IPS-15b (cell line): ENCODE results near the gene ZRANB3.
"Not testable (repeated sequence)": the region's sequence is repeated elsewhere in the genome, so short reads cannot be mapped to it uniquely, and the experiment has no call there.

ENCODE experiments used
- H3K27me3 ChIP-seq: one replicate; pipeline ENCODE4 v1.6.1; 2013; ENCODE audit warnings: low read length; ENCODE audit not compliant: control insufficient read depth, insufficient read depth
- H3K36me3 ChIP-seq: one replicate; pipeline ENCODE4 v1.6.1; 2013; ENCODE audit warnings: low read length; ENCODE audit not compliant: control insufficient read depth, insufficient read depth
- H3K4me1 ChIP-seq: one replicate; pipeline ENCODE4 v1.6.1; 2013; ENCODE audit warnings: mild to moderate bottlenecking, low read length; ENCODE audit not compliant: control insufficient read depth, insufficient read depth
- H3K4me3 ChIP-seq: one replicate; pipeline ENCODE4 v1.5.1; 2013; ENCODE audit warnings: low read depth, low read length
- H3K9ac ChIP-seq: one replicate; pipeline ENCODE4 v1.6.1; 2013; ENCODE audit warnings: low read depth, mild to moderate bottlenecking, low read length
- H3K9me3 ChIP-seq: one replicate; pipeline ENCODE4 v1.6.1; 2013; ENCODE audit warnings: mild to moderate bottlenecking, low read length; ENCODE audit not compliant: control insufficient read depth, insufficient read depth

ZRANB3 gene

DNA sequence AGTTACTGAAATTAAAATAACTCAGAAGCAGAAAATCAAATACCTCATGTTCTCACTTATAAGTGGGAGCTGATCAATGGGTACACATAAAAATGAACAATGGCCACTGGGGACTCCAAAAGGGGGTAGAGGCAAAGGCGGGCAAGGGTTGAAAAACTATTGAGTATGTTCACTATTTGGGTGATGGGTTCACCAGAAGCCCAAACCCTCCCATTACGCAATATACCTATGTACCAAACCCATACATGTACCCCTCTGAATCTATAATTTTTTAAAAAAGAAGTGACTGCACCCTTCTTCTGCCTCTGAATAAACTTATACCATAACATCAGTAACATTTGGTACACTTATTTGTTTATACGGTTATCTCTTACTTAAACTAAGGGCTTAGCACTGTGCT is 119.4 kb downstream of the ZRANB3 start:
- Histone ChIP-seq H3K9ac (no peak overlapping the region), H3K4me1 (no peaks in the 10 kb centered on the region), H3K36me3 (no peaks in the 10 kb centered on the region), H3K27me3 (no peaks in the 10 kb centered on the region), H3K9me3 (no peaks in the 10 kb centered on the region), H3K4me3 (no peak overlapping the region)

DNA sequence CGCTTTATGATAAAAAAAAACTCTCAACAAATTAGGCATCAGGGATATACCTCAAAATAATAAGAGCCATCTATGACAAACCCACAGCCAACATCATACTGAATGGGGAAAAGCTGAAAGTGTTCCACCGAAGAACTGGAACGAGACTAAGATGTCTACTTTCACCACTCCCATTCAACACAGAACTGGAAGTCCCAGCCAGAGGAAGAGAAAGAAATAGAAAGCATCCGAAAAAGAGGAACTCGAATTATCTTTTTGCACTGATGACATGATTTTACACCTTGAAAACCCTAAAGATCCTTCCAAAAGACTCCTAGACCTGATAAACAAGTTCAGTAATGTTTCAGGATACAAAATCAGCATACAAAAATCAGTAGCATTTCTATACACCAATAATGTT is 121.6 kb downstream of the ZRANB3 start:
- Histone ChIP-seq H3K4me3 (no peak overlapping the region), H3K36me3 (no peaks in the 10 kb centered on the region), H3K4me1 (no peaks in the 10 kb centered on the region), H3K27me3 (no peaks in the 10 kb centered on the region), H3K9ac (no peak overlapping the region), H3K9me3 (no peaks in the 10 kb centered on the region)

DNA sequence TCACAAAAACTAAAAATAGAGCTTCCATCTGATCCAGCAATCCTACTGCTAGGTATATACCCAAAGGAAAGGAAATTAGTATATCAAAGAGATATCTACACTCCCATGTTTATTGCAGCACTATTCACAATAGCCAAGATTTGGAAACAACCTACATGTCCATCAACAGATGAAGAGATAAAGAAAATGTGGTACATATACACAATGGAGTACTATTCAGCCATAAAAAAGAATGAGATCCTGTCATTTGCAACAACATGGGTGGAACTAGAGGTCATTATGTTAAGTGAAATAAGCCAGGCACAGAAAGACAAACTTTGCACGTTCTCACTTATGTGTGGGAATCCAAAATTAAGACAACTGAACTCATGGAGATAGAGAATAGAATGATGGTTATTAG is 134.8 kb downstream of the ZRANB3 start:
- H3K27me3 ChIP-seq, H3K4me3 ChIP-seq, H3K36me3 ChIP-seq, H3K9me3 ChIP-seq, H3K4me1 ChIP-seq, H3K9ac ChIP-seq: not testable (repeated sequence)

DNA sequence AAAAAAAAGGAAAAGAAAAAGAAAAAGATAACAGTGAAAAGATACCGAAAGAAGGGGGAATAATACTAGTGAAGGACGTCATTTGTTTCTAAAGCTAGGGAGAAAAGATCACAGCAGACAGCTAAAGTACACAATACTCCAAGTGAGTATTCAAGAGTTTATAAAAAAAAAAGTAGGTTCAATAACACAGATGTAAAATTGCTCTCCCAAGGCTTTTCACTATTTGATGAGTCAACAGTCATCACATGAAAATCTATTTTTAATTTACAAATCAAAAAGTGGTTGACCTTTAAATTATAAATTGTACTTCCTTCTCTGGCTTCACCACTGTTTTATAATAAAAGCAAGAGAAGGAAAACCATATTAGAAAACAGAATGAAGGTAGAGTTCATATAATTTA is 144.0 kb downstream of the ZRANB3 start:
- Histone ChIP-seq H3K9me3 (no peaks in the 10 kb centered on the region), H3K27me3 (no peaks in the 10 kb centered on the region), H3K4me1 (no peaks in the 10 kb centered on the region), H3K36me3 (no peaks in the 10 kb centered on the region), H3K9ac (no peak overlapping the region), H3K4me3 (no peak overlapping the region)

DNA sequence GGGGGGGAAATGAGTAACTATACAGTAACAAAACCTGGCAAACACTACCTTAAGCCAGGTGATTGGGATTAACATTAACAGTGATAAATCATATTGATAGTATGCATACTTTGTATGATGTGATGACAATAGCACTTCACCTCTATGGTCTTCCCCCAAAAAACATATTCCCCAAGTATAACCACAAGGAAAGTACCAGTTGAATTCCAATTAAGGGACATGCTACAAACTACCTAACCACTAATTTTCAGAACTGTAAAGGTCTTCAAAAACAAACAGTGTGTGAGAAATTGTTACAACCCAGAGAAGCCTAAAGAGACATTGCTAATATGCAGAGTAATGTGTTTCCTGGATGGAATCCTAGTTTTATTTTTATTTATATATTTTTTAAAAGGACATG is 152.4 kb downstream of the ZRANB3 start:
- H3K4me3 ChIP-seq = no peak overlapping the region
- H3K36me3 ChIP-seq = no peaks in the 10 kb centered on the region
- peaks cover 7% of the 10 kb centered on the region for H3K9me3 ChIP-seq
- H3K27me3 ChIP-seq = no peaks in the 10 kb centered on the region
- H3K4me1 ChIP-seq = no peaks in the 10 kb centered on the region
- H3K9ac ChIP-seq = no peak overlapping the region

DNA sequence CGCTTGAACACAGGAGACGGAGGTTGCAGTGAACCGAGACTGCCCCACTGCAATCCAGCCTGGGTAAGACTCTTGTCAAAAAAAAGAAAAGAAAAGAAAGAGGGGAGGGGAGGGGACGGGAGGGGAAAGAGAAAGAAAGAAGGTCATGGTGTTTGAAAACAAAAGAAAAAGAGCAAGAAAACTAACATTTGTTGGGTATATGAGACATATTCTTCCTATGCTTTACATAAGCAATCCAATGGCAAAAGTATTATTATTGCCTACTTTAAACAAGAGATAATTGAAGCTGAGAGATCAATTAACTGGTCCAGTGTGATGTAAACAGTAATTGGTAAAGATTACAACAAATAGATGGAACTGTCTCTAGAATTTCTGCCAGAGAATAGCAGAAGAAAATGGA is 157.3 kb downstream of the ZRANB3 start:
- no peak overlapping the region for H3K4me3 ChIP-seq
- H3K9me3 ChIP-seq = no peaks in the 10 kb centered on the region
- H3K27me3 ChIP-seq = no peaks in the 10 kb centered on the region
- no peaks in the 10 kb centered on the region for H3K36me3 ChIP-seq
- H3K9ac ChIP-seq = no peak overlapping the region
- H3K4me1 ChIP-seq = no peaks in the 10 kb centered on the region

DNA sequence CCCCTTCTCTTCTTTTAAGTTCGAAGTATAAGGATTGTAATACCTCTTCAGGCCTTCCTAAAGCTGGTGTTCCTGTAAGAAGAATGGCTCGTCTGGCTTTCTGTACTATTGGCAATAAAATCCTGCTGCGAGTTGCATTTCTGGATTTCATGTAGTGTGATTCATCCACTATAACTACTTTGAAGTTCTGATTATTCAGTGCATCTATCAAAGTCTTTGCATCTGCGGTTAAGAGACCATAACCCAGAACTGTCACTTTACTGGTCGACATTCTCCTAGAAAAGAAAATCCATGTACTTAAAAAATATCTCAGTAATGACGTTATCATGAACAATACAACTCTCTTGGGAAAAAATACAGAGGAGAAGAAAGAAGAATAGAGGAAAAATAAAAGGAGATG is 181.1 kb downstream of the ZRANB3 start:
- Histone ChIP-seq H3K27me3 (no peaks in the 10 kb centered on the region), H3K4me3 (no peak overlapping the region), H3K9me3 (no peaks in the 10 kb centered on the region), H3K36me3 (no peaks in the 10 kb centered on the region), H3K4me1 (no peaks in the 10 kb centered on the region), H3K9ac (no peak overlapping the region)

DNA sequence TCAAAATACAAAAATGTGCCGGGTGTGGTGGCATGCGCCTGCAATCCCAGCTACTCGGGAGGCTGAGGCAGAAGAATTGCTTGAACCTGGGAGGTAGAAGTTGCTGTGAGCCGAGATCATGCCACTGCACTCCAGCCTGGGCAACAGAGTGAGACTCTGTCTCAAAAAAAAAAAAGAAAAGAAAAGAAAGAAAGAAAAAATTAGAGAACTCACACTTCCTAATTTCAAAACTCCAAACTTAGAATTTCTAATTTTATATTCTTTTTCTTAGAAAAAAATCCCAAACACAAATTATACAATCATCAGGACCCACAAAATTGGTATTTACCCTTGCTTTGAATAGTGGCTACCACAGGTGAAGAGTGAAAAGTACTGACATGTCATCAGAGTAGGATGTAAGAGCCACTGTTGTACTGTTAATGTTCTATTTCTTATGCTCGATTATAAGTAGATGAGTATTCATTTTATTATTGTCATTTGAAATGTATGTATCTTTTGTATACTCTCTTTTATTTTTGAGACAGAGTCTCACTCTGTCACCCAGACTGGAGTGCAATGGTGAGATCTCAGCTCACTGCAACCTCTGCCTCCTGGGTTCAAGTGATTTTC is 182.8 kb downstream of the ZRANB3 start:
- H3K4me3 ChIP-seq, H3K4me1 ChIP-seq, H3K27me3 ChIP-seq, H3K9me3 ChIP-seq, H3K9ac ChIP-seq, H3K36me3 ChIP-seq: not testable (repeated sequence)

DNA sequence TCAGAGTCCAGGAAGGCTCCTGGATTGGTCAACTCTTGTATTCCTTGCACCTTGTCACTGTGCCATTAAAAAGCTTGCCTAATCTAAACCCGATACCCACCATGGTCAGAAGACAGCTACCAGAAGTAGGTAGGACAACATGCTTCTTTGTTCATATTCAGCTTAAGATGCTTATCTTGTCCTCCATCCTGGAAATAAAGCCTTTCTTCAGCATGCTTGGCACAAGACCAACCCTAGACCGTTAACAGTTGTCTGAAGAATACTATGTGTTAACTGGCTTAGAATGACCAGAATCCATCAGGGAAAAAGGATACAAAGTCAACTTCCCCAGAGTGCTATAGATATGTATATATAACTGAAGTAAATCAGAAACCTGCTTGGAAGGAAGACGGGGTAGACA is 193.9 kb downstream of the ZRANB3 start:
- no peaks in the 10 kb centered on the region for H3K9me3 ChIP-seq
- no peak overlapping the region for H3K9ac ChIP-seq
- H3K4me1 ChIP-seq = no peaks in the 10 kb centered on the region
- no peaks in the 10 kb centered on the region for H3K36me3 ChIP-seq
- no peak overlapping the region for H3K4me3 ChIP-seq
- H3K27me3 ChIP-seq = no peaks in the 10 kb centered on the region

DNA sequence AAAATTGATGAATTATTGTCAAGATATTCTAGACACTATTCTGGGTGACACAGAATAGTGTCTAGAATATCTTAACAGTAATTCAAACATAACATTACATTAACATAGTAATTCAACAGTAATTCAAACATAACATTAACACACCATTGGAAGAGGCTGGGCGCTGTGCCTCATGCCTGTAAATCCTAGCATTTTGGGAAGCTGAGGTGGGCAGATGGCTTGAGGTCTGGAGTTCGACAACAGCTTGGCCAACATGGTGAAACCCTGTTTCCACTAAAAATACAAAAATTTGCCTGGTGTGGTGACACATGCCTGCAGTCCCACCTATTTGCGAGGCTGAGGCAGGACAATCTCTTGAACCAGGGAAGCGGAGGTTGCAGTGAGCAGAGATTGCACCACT is 195.8 kb downstream of the ZRANB3 start:
- H3K9me3 ChIP-seq = no peaks in the 10 kb centered on the region

DNA sequence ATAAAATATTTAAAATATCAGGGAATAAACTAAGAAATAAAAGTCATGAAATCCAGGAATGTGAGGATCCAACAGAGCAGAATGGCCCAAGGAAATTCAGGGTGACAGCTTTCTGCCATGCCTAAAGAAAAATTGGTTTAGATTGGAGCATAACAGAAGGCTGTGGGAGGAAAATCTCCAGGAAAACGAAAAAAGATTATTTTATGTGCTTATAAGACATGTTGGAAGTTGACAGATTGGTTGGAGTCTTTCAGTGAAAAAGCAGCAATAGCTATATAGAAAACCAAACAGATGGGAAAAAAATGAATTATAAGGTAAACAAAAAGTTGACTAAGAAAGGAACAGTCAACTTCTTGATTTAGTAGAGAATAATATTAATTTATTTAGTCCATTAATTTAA is 203.9 kb downstream of the ZRANB3 start:
- Histone ChIP-seq H3K36me3 (no peaks in the 10 kb centered on the region), H3K4me1 (no peaks in the 10 kb centered on the region), H3K4me3 (no peak overlapping the region), H3K27me3 (no peaks in the 10 kb centered on the region), H3K9me3 (no peaks in the 10 kb centered on the region), H3K9ac (no peak overlapping the region)

More for the DNA sequence above, 195.8 kb downstream of the ZRANB3 start:
- no peaks in the 10 kb centered on the region for H3K36me3 ChIP-seq
- no peak overlapping the region for H3K9ac ChIP-seq
- no peaks in the 10 kb centered on the region for H3K27me3 ChIP-seq
- no peaks in the 10 kb centered on the region for H3K4me1 ChIP-seq
- H3K4me3 ChIP-seq = no peak overlapping the region

DNA sequence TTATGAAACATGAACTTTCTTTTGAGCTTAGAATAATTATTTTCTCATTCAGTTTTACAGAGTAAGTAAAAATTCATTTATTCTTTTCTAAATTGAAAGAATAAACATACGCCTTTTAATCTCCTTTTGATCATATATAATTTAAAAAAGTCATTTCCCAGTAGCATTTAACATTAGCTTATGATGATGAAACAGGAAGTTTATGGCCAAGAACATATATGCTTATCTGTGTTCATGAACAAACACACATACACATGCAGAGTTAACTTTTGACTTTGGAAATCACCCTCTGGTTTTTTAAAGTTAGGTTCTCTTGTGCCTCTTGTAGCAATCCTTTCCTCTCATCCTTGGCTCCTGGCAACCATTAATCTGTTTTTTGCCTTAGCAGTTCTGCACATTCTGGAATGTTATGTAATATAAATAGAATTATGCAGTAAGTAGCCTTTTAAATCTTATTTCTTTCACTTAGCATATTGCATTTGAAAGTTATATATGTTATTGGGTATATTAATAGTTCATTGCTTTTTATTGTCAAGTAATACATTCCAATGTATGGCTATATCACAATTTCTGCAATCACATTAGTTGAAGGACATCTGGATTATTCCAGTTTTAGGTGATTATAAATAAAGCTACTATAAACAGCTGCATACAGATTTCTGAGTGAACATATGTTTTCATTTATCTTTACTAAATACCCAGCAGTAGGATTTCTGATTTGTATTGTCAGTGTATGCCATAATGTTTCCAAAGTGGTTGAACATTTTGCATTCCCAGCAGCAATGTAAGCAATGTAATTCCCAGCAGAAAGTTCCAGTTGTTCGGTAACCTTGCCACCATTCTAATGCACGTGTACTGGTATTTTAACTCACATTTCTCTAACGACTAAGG is 210.3 kb downstream of the ZRANB3 start:
- H3K9ac ChIP-seq = no peak overlapping the region
- no peaks in the 10 kb centered on the region for H3K27me3 ChIP-seq
- H3K4me3 ChIP-seq = no peak overlapping the region
- no peaks in the 10 kb centered on the region for H3K9me3 ChIP-seq
- H3K4me1 ChIP-seq = no peaks in the 10 kb centered on the region
- H3K36me3 ChIP-seq = no peaks in the 10 kb centered on the region
